H1 (cell line): ENCODE measurements around the gene IFT122. TPM values are rescaled to one million over a fixed set of nuclear protein-coding genes. Genes with fewer than 3 reads are reported as not detected.
A peak's percentile ranks its signal among the peaks of the same experiment; 100 is the strongest.

Experiments used
- CTCF ChIA-PET: fragments of 300-600 bp; sonication (Branson Sonifier 250); formaldehyde crosslinking; loops from one replicate; lab custom pipeline; 2021; ENCODE audit not compliant: partially characterized antibody; lab: Charles Lee
- POLR2A ChIA-PET: fragments of 300-600 bp; sonication (Branson Sonifier 250); formaldehyde crosslinking; loops from one replicate; lab custom pipeline; 2021; ENCODE audit warnings: inconsistent platforms; ENCODE audit not compliant: partially characterized antibody; lab: Charles Lee
- DNase-seq, 2 experiments: peaks; one replicate each; pipeline versions ENCODE4 v3.0.0 to v3.0.0-alpha.2; 2010 to 2022; ENCODE audit warnings: low spot score in 2 of 2, low read depth in 1 of 2, mixed read lengths in 1 of 2
- FAIRE-seq: peaks from 2 replicates; lab custom pipeline; 2011; peaks lifted over from hg19 to GRCh38; lab: Jason Lieb, UNC
- H2AFZ ChIP-seq: 2 replicates; pipeline ENCODE4 v1.8.1; 2012; ENCODE audit warnings: low read length, inconsistent platforms
- H2AK5ac ChIP-seq: 2 replicates; pipeline ENCODE4 v1.6.1; 2013; ENCODE audit warnings: low read depth, low read length
- H2BK120ac ChIP-seq: replicated peaks from 2 replicates; pipeline ENCODE3; 2013; ENCODE audit warnings: low read depth, low read length, inconsistent platforms
- H2BK12ac ChIP-seq: 2 replicates; pipeline ENCODE4 v1.6.1; 2013; ENCODE audit warnings: low read depth, low read length
- H2BK15ac ChIP-seq: 2 replicates; pipeline ENCODE4 v1.6.1; 2013; ENCODE audit warnings: low read length
- H2BK20ac ChIP-seq: 2 replicates; pipeline ENCODE4 v1.6.1; 2013; ENCODE audit warnings: low read length
- H2BK5ac ChIP-seq: 2 replicates; pipeline ENCODE4 v1.6.1; 2013; ENCODE audit warnings: low read depth, low read length
- H3K14ac ChIP-seq: 2 replicates; pipeline ENCODE4 v1.6.1; 2013; ENCODE audit warnings: inconsistent platforms; ENCODE audit not compliant: insufficient read length
- H3K18ac ChIP-seq: 2 replicates; pipeline ENCODE4 v1.6.1; 2013; ENCODE audit warnings: low read length; ENCODE audit errors: extremely low read depth
- H3K23ac ChIP-seq: 2 replicates; pipeline ENCODE4 v1.6.1; 2013; ENCODE audit warnings: inconsistent platforms; ENCODE audit not compliant: insufficient read length
- H3K23me2 ChIP-seq: 2 replicates; pipeline ENCODE4 v1.6.1; 2013; ENCODE audit warnings: low read depth, low read length
- H3K27ac ChIP-seq: 2 replicates; pipeline ENCODE4 v1.6.1; 2011; ENCODE audit warnings: low read depth, low read length, inconsistent platforms
- H3K27me3 ChIP-seq, 4 experiments: replicated peaks in 1 of 4; 1 replicate in 1 of 4; 2 replicates in 3 of 4; pipeline versions ENCODE4 v1.6.1 to v1.8.1; 2011 to 2013; ENCODE audit warnings: low read length in 3 of 4, mild to moderate bottlenecking in 3 of 4, inconsistent platforms in 2 of 4, mixed read lengths in 2 of 4, moderate library complexity in 1 of 4; ENCODE audit not compliant: control insufficient read depth in 3 of 4, insufficient read depth in 3 of 4; ENCODE audit errors: extremely low read depth in 1 of 4
- H3K36me3 ChIP-seq, 4 experiments: 2 replicates each; pipeline versions ENCODE4 v1.6.1 to v1.8.1; 2011 to 2013; ENCODE audit warnings: mild to moderate bottlenecking in 4 of 4, low read length in 3 of 4, moderate library complexity in 2 of 4, control low read depth in 1 of 4, inconsistent platforms in 1 of 4; ENCODE audit not compliant: insufficient read depth in 4 of 4, control insufficient read depth in 2 of 4
- H3K4ac ChIP-seq: replicated peaks from 2 replicates; pipeline ENCODE3; 2013; ENCODE audit warnings: low read length, low read depth, mixed read lengths, inconsistent platforms; ENCODE audit not compliant: insufficient read length
- H3K4me1 ChIP-seq, 4 experiments: replicated peaks in 1 of 4; 1 replicate in 1 of 4; 2 replicates in 3 of 4; pipeline versions ENCODE4 v1.6.1 to v1.8.1; 2011 to 2013; ENCODE audit warnings: low read length in 3 of 4, inconsistent platforms in 2 of 4, mixed read lengths in 1 of 4; ENCODE audit not compliant: insufficient read depth in 4 of 4, control insufficient read depth in 3 of 4
- H3K4me2 ChIP-seq, 2 experiments: 2 replicates each; pipeline versions ENCODE4 v1.6.1 to v1.8.1; 2011 to 2013; ENCODE audit warnings: low read depth in 2 of 2, low read length in 2 of 2, control low read depth in 1 of 2, inconsistent platforms in 1 of 2, mild to moderate bottlenecking in 1 of 2; ENCODE audit not compliant: insufficient read depth in 1 of 2
- H3K4me3 ChIP-seq, 4 experiments: fragments of 200-600, 300-600 bp in 1 of 4; sonication (generic), shearing (Covaris generic), sonication (Bioruptor Twin) in 1 of 4; 2 replicates each; pipeline versions ENCODE4 v1.5.1 to v1.8.1; 2011 to 2016; ENCODE audit warnings: low read length in 4 of 4, low read depth in 3 of 4, control low read depth in 2 of 4, inconsistent platforms in 2 of 4, mild to moderate bottlenecking in 2 of 4, mixed read lengths in 1 of 4, moderate library complexity in 1 of 4; ENCODE audit not compliant: insufficient read depth in 2 of 4; ENCODE audit errors: extremely low read depth in 1 of 4
- H3K56ac ChIP-seq: replicated peaks from 2 replicates; pipeline ENCODE3; 2013; ENCODE audit warnings: low read depth, mild to moderate bottlenecking, mixed read lengths, low read length, inconsistent platforms; ENCODE audit not compliant: insufficient read length
- H3K79me1 ChIP-seq: 2 replicates; pipeline ENCODE4 v1.6.1; 2013; ENCODE audit warnings: low read depth, low read length, control low read depth
- H3K79me2 ChIP-seq, 2 experiments: 2 replicates each; pipeline versions ENCODE4 v1.6.1 to v1.8.1; 2012 to 2013; ENCODE audit warnings: low read length in 2 of 2, mild to moderate bottlenecking in 2 of 2, inconsistent platforms in 1 of 2; ENCODE audit not compliant: insufficient read depth in 2 of 2, control insufficient read depth in 1 of 2
- H3K9ac ChIP-seq, 4 experiments: replicated peaks in 1 of 4; 1 replicate in 1 of 4; 2 replicates in 3 of 4; pipeline versions ENCODE4 v1.6.1 to v1.8.1; 2011 to 2013; ENCODE audit warnings: low read depth in 3 of 4, low read length in 3 of 4, control low read depth in 2 of 4, mild to moderate bottlenecking in 2 of 4, moderate library complexity in 2 of 4, inconsistent platforms in 1 of 4; ENCODE audit errors: extremely low read depth in 1 of 4
- H3K9me3 ChIP-seq, 2 experiments: 2 replicates each; pipeline versions ENCODE4 v1.6.1 to v1.8.1; 2012 to 2013; ENCODE audit warnings: mild to moderate bottlenecking in 2 of 2, moderate library complexity in 2 of 2, control low read depth in 1 of 2, inconsistent platforms in 1 of 2, low read depth in 1 of 2, low read length in 1 of 2, mixed read lengths in 1 of 2; ENCODE audit not compliant: insufficient read depth in 2 of 2
- H4K20me1 ChIP-seq, 2 experiments: replicated peaks in 1 of 2; 2 replicates each; pipeline versions ENCODE3 to v1.8.1; 2011 to 2013; ENCODE audit warnings: inconsistent platforms in 2 of 2, low read length in 2 of 2, mild to moderate bottlenecking in 1 of 2; ENCODE audit not compliant: insufficient read depth in 2 of 2, control insufficient read depth in 1 of 2
- H4K5ac ChIP-seq: 2 replicates; pipeline ENCODE4 v1.6.1; 2013; ENCODE audit warnings: low read length, low read depth, mixed read lengths, inconsistent platforms; ENCODE audit not compliant: insufficient read length
- H4K8ac ChIP-seq: 2 replicates; pipeline ENCODE4 v1.8.0; 2013; ENCODE audit warnings: mild to moderate bottlenecking, moderate library complexity, low read length, inconsistent platforms; ENCODE audit not compliant: insufficient read depth; ENCODE audit errors: extremely low read depth
- H4K91ac ChIP-seq: replicated peaks from 2 replicates; pipeline ENCODE3; 2013; ENCODE audit warnings: low read length, mixed read lengths, inconsistent platforms; ENCODE audit not compliant: insufficient read length
- CBX8 ChIP-seq: fragments of 300-800, 300-1000 bp; sonication (generic); IDR thresholded peaks from 2 replicates; pipeline ENCODE4 v1.7.1; 2016; ENCODE audit warnings: low read depth, low read length, borderline replicate concordance
- CEBPB ChIP-seq: IDR thresholded peaks from 2 replicates; pipeline ENCODE4 v1.6.1; 2012; ENCODE audit warnings: low read depth, low read length
- JUND ChIP-seq: IDR thresholded peaks from 2 replicates; pipeline ENCODE4 v1.6.1; 2011; ENCODE audit warnings: mild to moderate bottlenecking, improper control_type of control experiment, low read length
- MAFK ChIP-seq: IDR thresholded peaks from 2 replicates; pipeline ENCODE4 v1.6.1; 2012; ENCODE audit warnings: low read depth, mild to moderate bottlenecking, improper control_type of control experiment, low read length
- TEAD4 ChIP-seq: IDR thresholded peaks from 2 replicates; pipeline ENCODE4 v1.6.1; 2012; ENCODE audit warnings: low read depth, low read length, inconsistent platforms, mixed read lengths
- WGBS, 2 experiments: shearing (Covaris generic) in 1 of 2; methylation state at CpG; one replicate each; pipeline versions ENCODE4 v1.1.6 to v1.1.7; 2013 to 2015; ENCODE audit warnings: low lambda C conversion rate in 2 of 2, mixed read lengths in 2 of 2, inconsistent platforms in 1 of 2, low coverage in 1 of 2, missing lambda C conversion rate in 1 of 2; ENCODE audit not compliant: insufficient replicate concordance in 2 of 2, insufficient coverage in 1 of 2, insufficient read length in 1 of 2; ENCODE audit errors: extremely low coverage in 1 of 2, missing lambda C conversion rate in 1 of 2; 5-methylcytosine and 5-hydroxymethylcytosine counted together
- polyA plus RNA-seq, 7 experiments: library from polyadenylated mRNA; depleted of rRNA in 3 of 7; stranded (reverse) in 5 of 7; unstranded in 2 of 7; fragments of >200 nt in 5 of 7; fragments of 200-250 nt in 2 of 7; gene quantifications; 1 replicate in 5 of 7; 2 replicates in 1 of 7; 4 replicates in 1 of 7; pipeline versions ENCODE4 v1.2.1 to v1.2.3, GENCODE V29; 2011 to 2013; ENCODE audit warnings: missing spikeins in 2 of 7, mixed read lengths in 2 of 7
- total RNA-seq: library from RNA; stranded (reverse); fragmentation: NEBNext Ultra II Directional; extraction: Animal tissue kit (Norgen Biotek cat#: 25700); gene quantifications from 2 replicates; pipeline ENCODE4 v1.2.1, GENCODE V29; 2021
- TF ChIP-seq, protein P1 (sequence below): IDR thresholded peaks from 2 replicates; pipeline ENCODE4 v1.6.1; 2012; ENCODE audit warnings: low read length, inconsistent platforms

Gene IFT122
- total and polyA plus RNA-seq, 2 of the 8 experiments (the other 6 are each of a cell fraction or from before 2014, with no cell fraction given): 23.7 to 25.1 TPM

DNA sequence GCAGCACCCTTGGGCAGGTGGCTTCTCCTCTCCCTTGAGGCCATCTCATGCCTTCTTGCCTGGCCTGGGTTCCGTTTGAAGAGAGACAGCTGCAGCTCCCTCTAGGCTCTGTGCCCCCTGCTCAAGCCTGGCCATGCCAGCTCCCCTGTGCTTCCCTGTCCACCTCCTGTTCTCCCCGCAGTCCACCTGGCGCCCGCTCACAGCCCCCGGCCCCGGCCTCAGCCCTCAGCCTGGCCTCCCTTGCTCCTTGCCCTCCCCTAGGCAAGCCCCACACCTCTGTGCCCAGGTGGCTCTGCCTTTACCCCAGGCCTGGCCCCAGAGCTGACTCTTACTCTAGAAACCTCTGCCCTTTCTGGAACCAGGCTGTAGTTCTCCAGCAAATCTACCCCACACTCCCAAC, 74.5 kb downstream of the IFT122 start:
- Histone ChIP-seq H3K18ac (no peak overlapping the region), H3K9ac (no peak overlapping the region), H2BK20ac (no peak overlapping the region), H2AFZ (no peak overlapping the region), H2BK5ac (peak overlapping the region; percentile 0; the same call in 1 of the 2 replicates), H2BK15ac (no peak overlapping the region), H3K36me3 (peaks cover 0 to 2% (median 0%) of the 10 kb centered on the region in 4 experiments; a peak in 2 of 8 replicates), H3K4me1 (no peaks in the 10 kb centered on the region), H3K4me3 (no peak overlapping the region), H3K4ac (no peak overlapping the region), H3K4me2 (no peak overlapping the region), H3K27ac (no peak overlapping the region), H2AK5ac (no peak overlapping the region), H3K79me2 (no peaks in the 10 kb centered on the region), H4K91ac (no peak overlapping the region), H3K23me2 (no peaks in the 10 kb centered on the region), H3K9me3 (no peaks in the 10 kb centered on the region), H3K23ac (no peak overlapping the region), H2BK120ac (no peak overlapping the region), H3K27me3 (no peaks in the 10 kb centered on the region), H4K8ac (no peak overlapping the region), H4K5ac (no peak overlapping the region), H3K14ac (no peak overlapping the region), H3K79me1 (no peaks in the 10 kb centered on the region), H3K56ac (no peak overlapping the region), H2BK12ac (no peak overlapping the region), H4K20me1 (no peaks in the 10 kb centered on the region)
- DNase-seq: no peak
- ChIA-PET POLR2A (interaction anchor here (0.6 to 1.2 kb wide), 3 partner anchors 21 to 303 kb away, joined by 3 read pairs; no protein-coding TSS in a partner anchor), CTCF (interaction anchor here (0.7 to 1.9 kb wide), 7 partner anchors 9 to 420 kb away, joined by 3 to 8 read pairs (median 5); partner anchors contain the start of gene RHO)
- FAIRE-seq: no peak
- WGBS, 2 experiments: 97% methylated on average over 6 of the region's 6 CpGs; no CpG with 5 or more reads in 1 of the 2 experiments
- TF ChIP-seq CBX8 (no peak), JUND (no peak), MAFK (no peak), TEAD4 (no peak), CEBPB (no peak)
- TF ChIP-seq, protein P1, sequence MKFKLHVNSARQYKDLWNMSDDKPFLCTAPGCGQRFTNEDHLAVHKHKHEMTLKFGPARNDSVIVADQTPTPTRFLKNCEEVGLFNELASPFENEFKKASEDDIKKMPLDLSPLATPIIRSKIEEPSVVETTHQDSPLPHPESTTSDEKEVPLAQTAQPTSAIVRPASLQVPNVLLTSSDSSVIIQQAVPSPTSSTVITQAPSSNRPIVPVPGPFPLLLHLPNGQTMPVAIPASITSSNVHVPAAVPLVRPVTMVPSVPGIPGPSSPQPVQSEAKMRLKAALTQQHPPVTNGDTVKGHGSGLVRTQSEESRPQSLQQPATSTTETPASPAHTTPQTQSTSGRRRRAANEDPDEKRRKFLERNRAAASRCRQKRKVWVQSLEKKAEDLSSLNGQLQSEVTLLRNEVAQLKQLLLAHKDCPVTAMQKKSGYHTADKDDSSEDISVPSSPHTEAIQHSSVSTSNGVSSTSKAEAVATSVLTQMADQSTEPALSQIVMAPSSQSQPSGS: no peak
